ENCODE data around the gene SLC32A1. TPM values are rescaled to one million over a fixed set of nuclear protein-coding genes. Genes with fewer than 3 reads are reported as not detected.

The SLC32A1 gene
- total and polyA plus RNA-seq, 2 of the 13 experiments (the other 11 are each of a cell fraction or from before 2014, with no cell fraction given): not detected

- peak; percentile 53; the same call in 1 of the 2 replicates for TF ChIP-seq RFX3 (CRISPR knock-in tag; IDR thresholded peaks at IDR 0.05)
- TF ChIP-seq ZNF512 (CRISPR knock-in tag; IDR thresholded peaks at IDR 0.05): no peak
- TF ChIP-seq TOPORS (CRISPR knock-in tag; IDR thresholded peaks at IDR 0.05): 0 out of 2 replicates have a peak, but pooled peaks have one; percentile 47
- TF ChIP-seq ZNF761 (CRISPR knock-in tag; conservative IDR thresholded peaks at IDR 0.05): no peak
- TF ChIP-seq SIX1 (CRISPR knock-in tag; IDR thresholded peaks at IDR 0.05; ENCODE audit: borderline replicate concordance): peak; percentile 69; the same call in 1 of the 2 replicates
- TF ChIP-seq ADNP (CRISPR knock-in tag; IDR thresholded peaks at IDR 0.05): no peak
- TF ChIP-seq ZNF343 (CRISPR knock-in tag; IDR thresholded peaks at IDR 0.05): 0 out of 2 replicates have a peak, but pooled peaks have one; percentile 49
- peak; percentile 22; the same call in 1 of the 2 replicates for TF ChIP-seq ZBTB10 (CRISPR knock-in tag; IDR thresholded peaks at IDR 0.05; ENCODE audit: borderline replicate concordance)
- peak; percentile 53 for TF ChIP-seq NFYC (CRISPR knock-in tag; IDR thresholded peaks at IDR 0.05)
- peak; percentile 81 for TF ChIP-seq KAT8 (CRISPR knock-in tag; IDR thresholded peaks at IDR 0.05)
- TF ChIP-seq ZNF451 (CRISPR knock-in tag; IDR thresholded peaks at IDR 0.05): no peak
- TF ChIP-seq GTF3A (CRISPR knock-in tag; conservative IDR thresholded peaks at IDR 0.05): no peak
- peak; percentile 98 for TF ChIP-seq DNMT3B (CRISPR knock-in tag; conservative IDR thresholded peaks at IDR 0.05)
- no peak for TF ChIP-seq GMEB1 (CRISPR knock-in tag; IDR thresholded peaks at IDR 0.05; ENCODE audit: borderline replicate concordance)
- peak; percentile 19; the same call in 1 of the 2 replicates for TF ChIP-seq DMAP1 (CRISPR knock-in tag; IDR thresholded peaks at IDR 0.05)
- no peak for TF ChIP-seq ZSCAN20 (CRISPR knock-in tag; IDR thresholded peaks at IDR 0.05; ENCODE audit: borderline replicate concordance)
- TF ChIP-seq TFE3 (CRISPR knock-in tag; IDR thresholded peaks at IDR 0.05): peak; percentile 91
- peak; percentile 89; the same call in 1 of the 2 replicates for TF ChIP-seq ZBTB20 (CRISPR knock-in tag; IDR thresholded peaks at IDR 0.05; ENCODE audit: borderline replicate concordance, low read depth)
- TF ChIP-seq RARG (CRISPR knock-in tag; IDR thresholded peaks at IDR 0.05; ENCODE audit: low read depth): peak; percentile 56; the same call in 1 of the 2 replicates
- no peak for TF ChIP-seq ZNF292 (CRISPR knock-in tag; IDR thresholded peaks at IDR 0.05; ENCODE audit: borderline replicate concordance, low read depth)
- TF ChIP-seq SMC3 (IDR thresholded peaks at IDR 0.05; ENCODE audit: low read length): no peak
- TF ChIP-seq ARNTL (CRISPR knock-in tag; IDR thresholded peaks at IDR 0.05): peak; percentile 75; the same call in 1 of the 2 replicates
These were observed 31.6 kb upstream of the SLC32A1 start (continued) for GRCh38 chr20:38692436-38693411.
